ENCODE results near the gene KRT85. TPM values are rescaled to one million over a fixed set of nuclear protein-coding genes. Genes with fewer than 3 reads are reported as not detected.

The KRT85 gene
- total RNA-seq, 1 experiment from 2014 or later: not detected

DNA sequence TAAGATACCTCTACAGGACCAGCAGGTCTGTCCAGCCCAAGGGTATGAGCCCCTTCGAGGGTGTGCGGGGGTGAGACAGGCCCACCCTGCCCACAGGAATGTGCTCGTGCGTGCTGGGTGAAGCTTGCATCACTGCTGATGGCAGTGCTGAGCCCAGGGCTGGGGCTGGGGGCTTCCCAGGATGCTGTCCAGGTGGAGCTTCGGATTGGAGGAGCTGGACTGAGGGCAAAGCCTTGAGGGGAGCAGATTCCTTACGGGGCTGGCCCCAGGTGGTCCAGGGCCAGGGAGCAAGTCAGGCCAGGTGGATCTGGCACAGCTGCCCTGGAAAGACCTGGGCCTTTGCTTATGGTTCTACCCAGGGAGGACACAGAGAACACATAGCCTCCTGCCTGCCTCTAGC is 2.5 kb upstream of the KRT85 start:
- DNase-seq (ENCODE audit: extremely low read depth, low read depth): no peak

- DNase-seq (ENCODE audit: extremely low read depth, low read depth): no peak
Observed at GRCh38 chr12:52369211-52369610, 1.9 kb upstream of the KRT85 start.

DNA sequence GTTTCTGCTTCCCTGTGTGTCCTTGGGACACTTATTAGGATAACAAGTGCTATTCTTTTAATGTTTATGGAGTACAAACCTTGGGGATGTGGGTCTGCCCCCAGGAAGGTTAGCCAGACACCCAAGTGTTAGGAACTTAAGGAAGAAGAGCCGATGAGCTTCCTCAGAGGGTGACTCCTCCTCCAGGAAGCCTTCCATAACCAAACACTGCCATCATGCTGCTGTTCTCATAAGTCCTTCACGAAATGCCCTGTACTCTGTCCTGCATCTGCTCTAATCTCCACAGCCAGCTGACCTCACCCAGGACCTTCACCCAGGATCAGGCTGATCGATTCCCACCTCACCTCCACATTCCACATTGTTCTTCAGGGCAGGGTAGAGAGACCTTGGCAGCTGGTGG is 1.2 kb upstream of the KRT85 start:
- no peak for DNase-seq (ENCODE audit: extremely low read depth, low read depth)

- DNase-seq (ENCODE audit: extremely low read depth, low read depth): no peak
Observed at GRCh38 chr12:52367876-52368275, 595 bp upstream of the KRT85 start.

DNA sequence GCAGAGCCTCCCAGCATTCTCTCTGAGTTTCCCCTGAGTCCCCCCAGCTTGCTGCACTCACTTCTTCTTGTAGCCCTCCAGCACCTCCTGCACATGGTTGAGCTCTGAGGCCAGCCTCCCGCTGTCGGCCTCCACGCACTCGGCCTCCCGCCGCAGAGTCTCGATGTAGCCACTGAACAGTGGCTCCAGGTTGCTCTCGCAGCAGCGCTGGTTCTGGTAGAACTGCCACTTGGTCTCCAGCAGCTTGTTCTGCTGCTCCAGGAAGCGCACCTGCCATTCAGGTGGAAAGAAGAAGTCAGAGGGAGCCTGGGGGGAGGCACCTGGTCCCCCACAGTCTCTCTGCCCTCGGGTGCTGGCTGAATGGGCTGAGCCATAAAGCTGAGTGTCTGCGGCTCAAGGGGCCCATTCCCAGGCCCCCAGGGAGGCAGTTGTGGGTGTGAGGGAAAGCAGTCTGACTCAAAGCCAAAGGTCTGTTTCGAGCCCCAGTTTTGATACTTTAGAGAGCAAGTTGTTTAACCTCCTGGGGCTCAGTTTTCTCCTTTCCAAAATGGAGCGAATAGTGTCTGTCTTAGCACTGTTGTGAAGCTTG is 2.3 kb downstream of the KRT85 start:
- no peak for DNase-seq (ENCODE audit: extremely low read depth, low read depth)

- no peak for DNase-seq (ENCODE audit: extremely low read depth, low read depth)
Observed at GRCh38 chr12:52364061-52364460, 3.2 kb downstream of the KRT85 start.

DNA sequence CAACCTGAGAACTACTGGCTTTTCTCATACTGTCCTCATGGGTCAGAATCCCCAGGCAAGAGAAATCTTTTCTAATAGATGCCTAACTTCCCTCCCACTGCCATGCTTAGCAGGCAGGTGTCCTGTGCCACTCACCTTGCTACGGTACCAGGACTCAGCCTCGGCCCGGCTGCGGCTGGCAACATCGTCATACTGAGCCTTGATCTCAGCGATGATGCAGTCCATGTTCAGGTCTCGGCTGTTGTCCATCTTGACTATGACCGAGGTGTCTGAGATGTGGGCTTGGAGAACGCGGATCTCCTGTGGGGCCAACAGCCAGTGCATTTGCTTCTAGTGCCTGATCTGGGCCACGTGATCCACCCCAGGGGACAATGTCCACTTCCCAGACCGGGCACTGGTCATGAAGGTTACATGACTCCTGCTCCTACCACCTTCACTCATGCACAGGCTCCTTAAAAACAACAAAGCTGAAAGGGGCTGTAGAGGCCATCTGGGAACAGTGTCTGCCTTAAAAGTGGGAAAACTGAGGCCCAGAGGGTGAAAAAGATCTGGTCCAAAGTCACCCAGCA is 4.1 kb downstream of the KRT85 start:
- DNase-seq (ENCODE audit: extremely low read depth, low read depth): no peak

DNA sequence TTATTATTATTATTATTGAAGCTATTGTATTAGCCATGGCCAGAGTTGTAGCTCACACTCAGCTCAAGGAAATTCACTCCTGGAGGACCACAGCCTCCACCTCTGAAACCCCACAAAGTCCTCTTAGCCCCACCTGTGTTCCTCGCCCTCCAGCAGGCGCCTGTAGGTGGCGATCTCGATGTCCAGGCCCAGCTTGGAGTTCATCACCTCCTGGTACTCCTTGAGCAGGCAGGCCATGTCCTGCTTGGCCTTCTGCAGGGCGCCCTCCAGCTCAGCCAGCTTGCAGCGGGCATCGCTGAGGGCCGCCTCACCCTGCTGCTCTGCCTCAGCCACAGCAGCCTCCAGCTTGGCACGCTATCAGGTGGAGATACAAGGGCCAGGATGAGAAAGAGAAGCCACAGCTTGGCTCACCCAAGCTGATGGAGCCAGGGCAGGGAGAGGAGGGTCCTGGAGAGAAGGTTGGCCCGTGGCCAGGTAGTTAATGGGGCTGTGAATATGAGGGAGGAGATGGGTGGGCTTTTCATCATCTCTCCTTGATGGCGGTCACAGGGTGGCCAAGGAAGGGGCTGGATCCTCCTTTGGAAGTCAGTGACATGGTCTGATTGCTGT is 5.1 kb downstream of the KRT85 start:
- no peak for DNase-seq (ENCODE audit: extremely low read depth, low read depth)

DNA sequence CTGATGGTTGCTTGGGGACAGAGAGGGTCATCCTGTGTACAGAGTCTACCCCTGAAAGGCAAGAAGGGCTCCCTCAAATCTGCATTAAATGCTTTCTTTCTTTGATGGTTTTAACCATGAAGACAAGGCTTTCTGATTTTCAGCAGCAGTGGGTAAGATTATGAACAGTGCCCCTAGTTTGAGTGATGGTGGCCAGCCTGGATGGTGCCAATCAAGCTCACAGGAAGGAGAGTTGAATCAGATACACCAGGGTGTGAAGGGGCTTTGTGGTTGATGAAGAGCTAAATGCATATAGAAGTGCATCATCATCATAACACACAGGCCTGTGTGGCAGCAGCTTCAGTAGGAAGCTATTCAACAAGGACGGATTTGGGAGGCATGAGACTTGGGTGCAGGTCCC is 5.7 kb downstream of the KRT85 start:
- no peak for DNase-seq (ENCODE audit: extremely low read depth, low read depth)

DNA sequence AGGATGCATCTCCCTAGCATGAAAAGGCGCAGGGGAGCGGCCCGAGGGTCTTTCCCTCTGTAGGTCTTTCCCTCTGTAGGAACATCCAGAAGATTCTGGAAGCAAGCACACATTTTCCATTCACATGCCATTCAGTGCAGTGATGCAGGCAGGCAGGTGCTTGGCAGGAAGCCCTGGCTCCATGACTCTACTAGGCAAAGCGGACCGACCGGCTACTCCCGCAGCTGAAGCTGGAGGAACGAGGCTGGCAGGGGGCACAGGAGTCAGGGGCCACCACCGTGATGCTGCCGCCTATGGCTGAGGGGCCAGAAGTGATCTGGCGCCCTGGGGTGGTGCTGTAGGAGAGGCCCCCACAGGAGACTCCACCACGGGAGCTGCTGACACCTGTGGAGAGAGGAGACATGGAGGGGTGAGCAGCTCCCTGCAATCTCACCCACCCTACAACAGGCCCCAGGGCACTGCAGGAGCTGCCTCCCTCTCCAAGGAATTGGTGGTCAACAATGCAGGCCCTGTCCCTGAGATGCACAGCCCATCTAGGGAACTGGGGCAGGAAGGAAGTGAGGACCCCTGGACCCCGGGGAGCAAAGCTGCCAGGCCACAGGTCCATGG is 6.5 kb downstream of the KRT85 start:
- no peak for DNase-seq (ENCODE audit: extremely low read depth, low read depth)

GRCh38 chr12:52360106-52360662 is 7.1 kb downstream of the KRT85 start:
- no peak for DNase-seq (ENCODE audit: extremely low read depth, low read depth)

DNA sequence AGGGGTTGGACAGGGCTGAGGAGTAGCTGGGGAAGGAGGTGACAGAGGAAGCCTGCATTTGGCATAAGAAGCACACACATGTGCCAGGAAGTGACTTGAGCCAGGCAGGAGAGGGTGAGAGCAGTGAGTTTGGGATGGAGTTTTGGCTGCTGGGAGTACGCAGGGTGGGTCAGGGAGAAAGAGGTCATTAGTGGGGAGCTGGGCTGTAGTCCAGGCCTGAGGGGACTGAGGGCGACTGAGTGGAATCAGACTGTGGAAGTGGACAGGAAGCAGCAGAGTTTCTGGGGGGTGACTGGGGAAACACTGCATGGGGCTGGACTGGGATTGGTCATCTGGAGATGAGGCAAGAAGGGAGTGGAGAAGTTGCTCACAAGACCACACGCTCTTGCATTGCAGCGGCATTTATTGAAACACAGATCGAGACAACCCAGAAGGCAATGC is 7.6 kb downstream of the KRT85 start:
- DNase-seq (ENCODE audit: extremely low read depth, low read depth): no peak

GRCh38 chr12:52358575-52359350 is 8.5 kb downstream of the KRT85 start:
- no peak for DNase-seq (ENCODE audit: extremely low read depth, low read depth)

DNA sequence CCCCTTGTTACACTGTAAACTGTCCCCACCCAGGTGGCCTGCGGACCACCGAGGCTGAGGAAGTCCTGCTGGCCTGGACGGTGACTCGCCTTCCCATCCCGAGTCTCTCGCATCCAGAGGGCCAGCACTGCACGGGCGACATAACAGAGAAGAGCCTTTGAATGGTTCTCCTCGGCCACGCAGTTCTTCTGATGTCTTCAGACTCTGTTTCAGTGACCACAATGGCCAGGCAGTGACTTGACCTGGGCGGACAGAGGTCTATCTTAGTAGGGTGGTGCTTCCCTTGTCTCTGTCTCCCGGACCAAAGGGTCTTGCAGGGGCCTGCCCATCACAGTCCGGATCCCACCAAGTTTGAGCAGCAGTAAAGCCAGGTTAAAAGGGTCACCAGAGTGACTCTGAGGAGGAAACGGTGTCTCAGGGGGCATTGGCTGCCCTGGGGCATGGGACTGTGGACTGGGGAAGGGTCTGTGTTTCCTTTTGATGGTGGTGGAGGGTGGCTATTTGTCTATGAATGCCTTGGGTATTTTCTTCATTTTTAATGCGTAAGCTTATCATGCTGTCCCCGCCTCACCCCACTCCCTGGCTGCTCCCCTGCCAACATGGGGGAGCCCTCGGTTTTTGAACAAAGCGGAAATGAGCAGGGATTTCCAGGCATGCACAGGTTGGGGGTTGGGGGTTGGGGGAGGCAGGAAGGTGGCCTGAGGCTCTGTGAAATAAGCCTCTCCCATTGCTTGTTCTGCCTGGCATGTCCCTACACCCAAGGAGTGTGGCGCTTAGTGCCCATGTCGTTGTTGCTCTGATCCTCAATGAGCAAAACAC is 10.3 kb downstream of the KRT85 start:
- DNase-seq (ENCODE audit: extremely low read depth, low read depth): no peak

- DNase-seq (ENCODE audit: extremely low read depth, low read depth): no peak
Observed at GRCh38 chr12:52356031-52356761, 11.1 kb downstream of the KRT85 start.

DNA sequence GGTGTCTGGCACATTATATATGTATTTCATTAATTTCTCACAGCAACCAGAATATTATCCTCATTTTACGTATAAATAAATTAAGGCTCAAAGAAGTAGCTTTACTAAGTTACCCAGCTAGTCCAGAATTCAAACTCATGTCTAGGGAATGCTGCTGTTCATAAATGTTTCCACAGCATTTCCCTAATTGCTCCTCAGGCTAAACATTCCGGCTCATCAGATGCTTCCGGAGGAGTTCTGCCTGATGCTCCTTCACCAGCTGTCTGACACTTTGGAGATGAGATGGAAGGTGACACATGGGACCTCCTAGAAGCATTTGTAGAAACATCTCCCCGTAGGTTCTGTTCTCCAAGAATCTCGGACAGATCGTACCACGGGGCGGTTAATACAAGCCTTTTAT is 12.1 kb downstream of the KRT85 start:
- no peak for DNase-seq (ENCODE audit: extremely low read depth, low read depth)

- no peak for DNase-seq (ENCODE audit: extremely low read depth, low read depth)
Observed at GRCh38 chr12:52354200-52354599, 13.1 kb downstream of the KRT85 start.

DNA sequence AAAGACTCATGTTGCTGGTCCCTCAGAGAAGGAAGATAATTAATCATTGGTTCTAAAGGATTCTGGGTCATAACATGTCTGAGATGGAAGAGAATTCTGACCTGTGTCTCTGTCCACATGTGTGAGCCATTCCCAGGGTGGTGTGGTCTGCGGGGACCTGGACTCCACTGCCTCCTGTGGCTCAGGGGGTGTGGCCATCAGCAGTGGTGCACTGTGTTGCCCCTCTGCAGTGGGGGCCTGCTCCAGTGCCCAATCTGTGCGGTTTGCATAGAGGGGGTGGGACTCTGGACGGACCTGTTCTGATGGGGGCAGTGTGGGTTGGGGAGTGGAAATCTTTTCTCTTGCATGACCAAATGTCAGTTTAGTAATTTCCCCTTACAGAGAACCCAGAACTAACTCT is 13.5 kb downstream of the KRT85 start:
- no peak for DNase-seq (ENCODE audit: extremely low read depth, low read depth)

DNA sequence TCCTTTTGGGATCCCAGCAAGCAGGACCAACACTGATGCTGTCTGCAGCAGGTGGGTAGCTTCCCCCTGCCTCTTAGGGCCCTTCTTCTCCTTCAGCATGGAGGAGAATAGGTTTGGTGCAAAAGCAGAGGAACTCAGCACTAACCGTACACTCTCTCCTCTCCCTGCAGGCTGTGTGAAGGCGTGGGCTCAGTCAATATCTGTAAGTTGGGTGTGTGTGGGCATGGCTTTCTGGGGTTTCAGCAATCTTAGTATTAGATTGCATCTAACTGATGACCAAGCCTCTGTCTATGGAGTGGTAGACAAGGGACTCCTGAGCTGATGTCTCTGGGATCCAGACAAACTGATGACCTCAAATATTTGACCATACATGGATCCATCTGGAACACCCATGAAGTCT is 14.3 kb downstream of the KRT85 start:
- DNase-seq (ENCODE audit: extremely low read depth, low read depth): no peak

All from NCI-H460 (cell line).